GM19397 (cell line): Measurements from ENCODE around the gene CLUH.
"Not testable (repeated sequence)": the region's sequence is repeated elsewhere in the genome, so short reads cannot be mapped to it uniquely, and the experiment has no call there.

ENCODE experiments used
- ATAC-seq: cut with Tn5 transposase; IDR thresholded peaks from one replicate; pipeline ENCODE4 v1.9.1; 2021; ENCODE audit warnings: mild to moderate bottlenecking, moderate library complexity; ENCODE audit not compliant: unreplicated experiment

Gene CLUH

GRCh38 chr17:2701996-2702741 is 9.4 kb downstream of the CLUH start:
- ATAC-seq, result no peak

DNA sequence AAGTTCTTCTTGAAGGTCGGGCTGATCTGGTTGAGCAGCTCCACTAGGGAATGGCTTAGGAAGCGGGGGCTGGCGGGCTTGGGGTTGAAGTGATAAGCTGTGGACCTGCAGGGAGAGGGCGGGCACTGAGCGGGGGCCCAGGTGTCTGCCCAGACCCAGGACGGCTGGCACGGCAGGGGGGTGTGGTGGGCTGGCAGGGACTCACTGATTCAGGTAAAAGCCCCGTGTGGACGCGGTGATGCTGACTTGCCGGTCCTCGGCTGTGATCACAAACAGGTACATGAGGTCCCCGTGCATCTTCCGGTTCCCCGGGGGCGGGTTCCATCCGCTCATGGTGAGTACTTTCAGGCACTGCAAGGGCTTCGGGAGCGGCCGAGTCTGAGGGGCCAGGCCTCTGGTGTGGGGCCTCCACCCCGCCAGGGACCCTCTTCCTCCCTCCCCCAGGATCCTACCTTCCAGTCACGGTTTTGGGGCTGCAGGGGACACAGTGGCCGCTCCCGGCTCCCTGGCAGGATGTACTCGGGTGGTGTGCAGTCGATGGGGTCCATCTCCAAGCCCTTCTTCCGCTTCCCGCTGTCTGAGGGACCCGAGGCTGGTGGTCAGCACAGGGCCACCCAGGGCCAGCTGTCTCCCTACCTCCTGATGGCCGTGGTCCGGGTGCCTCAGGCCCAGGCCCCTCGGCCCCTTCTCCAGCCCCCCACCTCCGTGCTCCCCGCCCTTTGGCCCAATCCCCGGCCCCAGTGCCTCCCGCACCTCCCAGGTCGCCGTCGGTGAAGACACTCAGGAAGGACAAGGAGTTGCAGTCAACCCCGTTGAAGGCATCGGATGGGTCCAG is 10.2 kb downstream of the CLUH start:
- ATAC-seq, result no peak

GRCh38 chr17:2700491-2701141 is 10.9 kb downstream of the CLUH start:
- no peak for ATAC-seq

- no peak for ATAC-seq
Measured at GRCh38 chr17:2700030-2700490, 11.5 kb downstream of the CLUH start.

- not testable (repeated sequence) for ATAC-seq
Measured at GRCh38 chr17:2699216-2699805, 12.3 kb downstream of the CLUH start.

- ATAC-seq, result no peak
Measured at GRCh38 chr17:2697611-2698162, 13.9 kb downstream of the CLUH start.

DNA sequence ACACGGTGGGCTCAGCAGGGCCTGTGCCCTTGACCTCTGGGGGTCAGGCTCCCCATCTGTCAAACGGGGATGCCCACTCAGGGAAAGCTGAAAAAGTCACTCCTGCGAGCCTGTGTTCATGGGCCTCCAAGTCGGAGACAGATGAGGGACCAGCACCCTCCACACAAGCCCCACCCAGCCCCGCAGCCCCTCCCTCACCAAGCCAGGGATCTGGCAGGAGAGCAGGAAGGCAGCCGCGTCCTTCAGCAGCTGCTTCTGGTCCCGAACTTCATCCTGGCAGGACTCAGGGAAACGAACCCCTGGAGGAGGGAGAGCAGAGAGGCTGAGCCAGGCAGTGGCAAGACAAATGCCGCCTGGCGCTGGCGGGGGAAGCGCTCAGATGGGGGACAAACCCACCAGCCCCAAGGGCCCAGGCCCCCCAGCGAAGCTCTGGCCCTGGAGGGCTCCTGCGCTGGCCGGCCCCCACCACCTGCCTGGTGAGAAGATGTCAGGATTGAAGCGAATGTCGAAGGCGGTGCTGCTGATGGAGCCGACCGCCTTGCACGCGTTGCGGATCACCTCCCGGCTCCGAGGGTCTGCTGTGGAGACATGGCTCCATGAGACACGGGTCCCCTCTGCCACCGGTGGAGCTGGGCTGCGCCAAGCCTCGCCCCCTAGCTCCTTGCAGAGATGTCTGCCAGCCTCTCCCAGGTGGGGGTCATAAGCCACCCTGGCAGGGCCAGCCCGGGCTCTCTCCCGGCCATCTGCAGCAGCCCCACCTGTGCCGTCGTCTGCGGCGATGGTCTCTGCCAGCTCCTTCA is 15.4 kb downstream of the CLUH start:
- no peak for ATAC-seq

GRCh38 chr17:2695243-2695960 is 16.2 kb downstream of the CLUH start:
- ATAC-seq, result no peak

GRCh38 chr17:2694381-2695242 is 17.0 kb downstream of the CLUH start:
- ATAC-seq, result no peak

DNA sequence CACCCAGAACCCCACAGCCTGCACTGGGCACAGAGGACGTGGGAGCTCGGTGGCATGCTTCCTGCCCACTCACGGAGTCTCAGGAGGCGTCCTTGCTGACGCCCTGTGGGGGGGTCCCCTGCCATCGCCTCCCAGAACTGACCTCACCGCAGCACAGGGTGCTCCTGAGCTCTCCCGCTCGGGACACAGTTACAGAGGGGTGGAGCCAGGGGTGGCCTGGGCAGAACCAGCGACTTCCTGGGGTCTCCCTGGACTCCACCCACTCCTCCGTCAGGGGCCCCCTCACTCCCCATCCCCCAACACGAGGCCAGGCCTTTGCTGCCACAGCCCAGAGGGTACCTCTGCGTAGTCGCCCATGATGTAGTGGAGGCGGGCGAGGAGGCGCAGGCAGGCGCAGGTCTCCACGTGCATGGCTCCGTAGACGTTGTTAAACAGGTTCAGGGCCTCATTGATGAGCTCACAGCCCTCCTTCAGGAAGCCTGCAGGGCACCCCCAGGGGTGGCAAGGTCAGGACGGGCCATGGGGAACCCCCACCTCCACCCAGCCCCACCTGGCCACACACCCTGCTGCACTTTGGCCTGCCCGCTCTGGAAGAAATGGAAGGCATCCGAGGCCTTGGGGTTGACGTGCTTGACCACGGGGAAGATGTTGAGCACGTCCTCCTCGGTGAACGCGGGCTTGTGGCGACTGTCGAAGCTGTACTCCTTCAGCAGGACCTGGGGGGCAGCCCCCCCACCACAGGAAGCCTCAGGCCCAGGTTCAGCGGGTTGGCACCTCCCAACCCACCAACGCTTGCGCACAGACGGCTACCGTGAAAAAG is 17.8 kb downstream of the CLUH start:
- no peak for ATAC-seq

DNA sequence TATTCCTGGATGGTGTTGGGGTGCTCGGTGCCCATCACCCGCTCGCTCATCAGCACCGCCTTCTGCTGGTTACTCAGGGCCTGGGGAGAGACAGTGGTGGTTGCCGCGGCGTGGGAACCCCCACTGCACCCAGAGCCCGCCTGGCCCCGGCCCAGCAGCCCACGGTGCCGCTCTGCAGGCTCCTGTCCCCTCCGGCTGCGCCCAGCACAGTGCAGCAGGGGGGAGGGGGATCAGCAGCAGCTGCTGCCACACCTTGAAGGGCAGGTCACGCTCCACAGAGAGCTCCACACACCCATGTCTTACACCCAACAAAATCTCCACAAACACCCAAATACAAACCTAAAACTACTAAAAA is 18.8 kb downstream of the CLUH start:
- ATAC-seq, result no peak

DNA sequence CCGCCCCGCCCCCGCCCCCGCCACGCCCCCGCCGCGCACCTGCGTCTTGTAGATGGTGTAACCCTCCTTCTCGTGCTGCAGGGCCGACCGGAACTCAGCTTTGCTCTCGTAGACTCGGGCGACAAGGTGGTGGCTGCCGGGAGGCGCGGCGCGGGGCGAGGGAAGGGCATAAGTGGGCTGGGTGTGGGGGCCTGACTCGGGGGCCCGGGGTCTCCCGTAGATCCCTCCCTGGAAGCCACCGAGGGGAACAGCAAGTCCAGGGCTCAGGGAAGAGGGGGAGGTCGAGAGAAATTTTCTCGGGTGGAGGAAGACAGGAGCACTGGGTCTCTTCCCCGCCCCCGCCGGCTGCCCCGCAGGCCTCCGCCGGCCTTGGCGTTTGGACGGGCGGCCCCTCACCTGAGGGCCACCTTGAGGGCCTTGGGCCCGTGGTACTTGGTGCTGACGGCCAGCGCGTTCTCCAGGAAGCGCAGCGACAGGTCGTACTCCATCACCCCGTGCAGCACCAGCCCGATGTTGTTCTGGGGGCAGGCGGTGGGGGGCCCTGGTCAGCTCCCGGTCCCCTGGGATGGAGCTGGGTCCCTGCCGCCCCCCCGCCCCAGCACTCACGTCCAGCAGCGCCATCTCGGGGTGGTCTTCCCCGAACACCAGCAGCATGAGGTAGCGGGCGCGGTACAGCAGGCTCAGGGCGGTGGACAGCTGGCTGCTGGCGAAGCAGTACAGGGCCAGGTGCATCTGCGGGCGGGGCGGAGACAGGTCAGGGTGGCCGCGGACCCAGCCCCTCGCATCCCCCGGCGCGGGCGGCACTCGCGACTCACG is 19.4 kb downstream of the CLUH start:
- ATAC-seq, result no peak

- no peak for ATAC-seq
Measured at GRCh38 chr17:2691069-2691871, 20.3 kb downstream of the CLUH start.

GRCh38 chr17:2690165-2691068 is 21.1 kb downstream of the CLUH start:
- no peak for ATAC-seq
